HepG2 (cell line): ENCODE results near the gene OCSTAMP. TPM values are rescaled to one million over a fixed set of nuclear protein-coding genes. Genes with fewer than 3 reads are reported as not detected.
A peak's percentile ranks its signal among the peaks of the same experiment; 100 is the strongest.

Source experiments
- CCAR2 ChIP-seq: fragments of 200-400 bp; formaldehyde crosslinking; optimal IDR thresholded peaks from 2 replicates; pipeline ENCODE3; 2018; ENCODE audit warnings: low read depth, mild to moderate bottlenecking, low read length, moderate library complexity
- MAFG ChIP-seq: sonication (generic); formaldehyde crosslinking; IDR thresholded peaks from 2 replicates; pipeline ENCODE4 v1.5.1; 2020; ENCODE audit warnings: mild to moderate bottlenecking, missing genetic modification reagents
- NFIC ChIP-seq: IDR thresholded peaks from 2 replicates; pipeline ENCODE4 v1.6.1; 2012; ENCODE audit warnings: mild to moderate bottlenecking, low read length, inconsistent platforms
- NR2C2 ChIP-seq: sonication (generic); formaldehyde crosslinking; IDR thresholded peaks from 2 replicates; pipeline ENCODE4 v1.4.0; 2020; ENCODE audit warnings: missing genetic modification reagents, mild to moderate bottlenecking, moderate library complexity, borderline replicate concordance
- SOX5 ChIP-seq: IDR thresholded peaks from 2 replicates; pipeline ENCODE4 v1.6.1; 2016; ENCODE audit warnings: borderline replicate concordance
- SOX6 ChIP-seq, 2 experiments: fragments of 450-650 bp in 1 of 2; sonication (generic) in 1 of 2; formaldehyde crosslinking in 1 of 2; IDR thresholded peaks; 2 replicates each; pipeline versions ENCODE4 v1.4.0 to v1.6.1; 2017 to 2020; ENCODE audit warnings: antibody characterized with exemption in 1 of 2, mild to moderate bottlenecking in 1 of 2, missing genetic modification reagents in 1 of 2
- TBP ChIP-seq: sonication (generic); formaldehyde crosslinking; IDR thresholded peaks from 2 replicates; pipeline ENCODE4 v1.5.0; 2020; ENCODE audit warnings: missing genetic modification reagents
- YEATS2 ChIP-seq: sonication (generic); formaldehyde crosslinking; IDR thresholded peaks from 2 replicates; pipeline ENCODE4 v1.4.0; 2020; ENCODE audit warnings: missing genetic modification reagents, borderline replicate concordance
- ZNF543 ChIP-seq: sonication (generic); formaldehyde crosslinking; IDR thresholded peaks from 2 replicates; pipeline ENCODE4 v1.4.0; 2020; ENCODE audit warnings: mild to moderate bottlenecking, missing genetic modification reagents
- ZNF614 ChIP-seq: IDR thresholded peaks from 2 replicates; pipeline ENCODE4 v1.6.1; 2018; ENCODE audit warnings: missing biosample characterization, missing genetic modification reagents, inconsistent platforms, borderline replicate concordance
- ZNF891 ChIP-seq: sonication (generic); formaldehyde crosslinking; IDR thresholded peaks from 2 replicates; pipeline ENCODE4 v1.5.0; 2020; ENCODE audit warnings: mild to moderate bottlenecking, missing genetic modification reagents
- polyA plus RNA-seq, 8 experiments: library from polyadenylated mRNA; depleted of rRNA in 3 of 8; stranded (reverse) in 7 of 8; unstranded in 1 of 8; fragments of >200 nt; fragmentation: Illumina TruSeq in 4 of 8; extraction: Trizol in 4 of 8; gene quantifications; 2 replicates each; pipeline versions ENCODE4 v1.2.1 to v1.2.3, GENCODE V29; 2011 to 2016; ENCODE audit warnings: low read depth in 4 of 8, missing spikeins in 1 of 8, mixed read lengths in 1 of 8; ENCODE audit not compliant: insufficient read depth in 1 of 8
- total RNA-seq, 5 experiments: library from RNA; depleted of rRNA; stranded (reverse); fragments of >200 nt; fragmentation: Illumina TruSeq; extraction: Trizol; gene quantifications; 2 replicates each; pipeline ENCODE4 v1.2.3, GENCODE V29; 2016; ENCODE audit warnings: low read depth in 1 of 5
- TF ChIP-seq, protein P1 (sequence below): sonication (generic); formaldehyde crosslinking; IDR thresholded peaks from 2 replicates; pipeline ENCODE4 v1.4.0; 2020; ENCODE audit warnings: missing genetic modification reagents
- TF ChIP-seq, protein P2 (sequence below), 2 experiments: sonication (generic) in 1 of 2; formaldehyde crosslinking in 1 of 2; IDR thresholded peaks; 2 replicates each; pipeline versions ENCODE4 v1.6.1 to v1.9.0; 2014 to 2022; ENCODE audit warnings: antibody characterized with exemption in 1 of 2, borderline replicate concordance in 1 of 2, inconsistent platforms in 1 of 2, low read depth in 1 of 2, missing genetic modification reagents in 1 of 2
- TF ChIP-seq, protein P3 (sequence below): IDR thresholded peaks from 2 replicates; pipeline ENCODE4 v1.6.1; 2016

Gene OCSTAMP
- total and polyA plus RNA-seq, 2 of the 13 experiments (the other 11 are each of a cell fraction or from before 2014, with no cell fraction given) = not detected

DNA sequence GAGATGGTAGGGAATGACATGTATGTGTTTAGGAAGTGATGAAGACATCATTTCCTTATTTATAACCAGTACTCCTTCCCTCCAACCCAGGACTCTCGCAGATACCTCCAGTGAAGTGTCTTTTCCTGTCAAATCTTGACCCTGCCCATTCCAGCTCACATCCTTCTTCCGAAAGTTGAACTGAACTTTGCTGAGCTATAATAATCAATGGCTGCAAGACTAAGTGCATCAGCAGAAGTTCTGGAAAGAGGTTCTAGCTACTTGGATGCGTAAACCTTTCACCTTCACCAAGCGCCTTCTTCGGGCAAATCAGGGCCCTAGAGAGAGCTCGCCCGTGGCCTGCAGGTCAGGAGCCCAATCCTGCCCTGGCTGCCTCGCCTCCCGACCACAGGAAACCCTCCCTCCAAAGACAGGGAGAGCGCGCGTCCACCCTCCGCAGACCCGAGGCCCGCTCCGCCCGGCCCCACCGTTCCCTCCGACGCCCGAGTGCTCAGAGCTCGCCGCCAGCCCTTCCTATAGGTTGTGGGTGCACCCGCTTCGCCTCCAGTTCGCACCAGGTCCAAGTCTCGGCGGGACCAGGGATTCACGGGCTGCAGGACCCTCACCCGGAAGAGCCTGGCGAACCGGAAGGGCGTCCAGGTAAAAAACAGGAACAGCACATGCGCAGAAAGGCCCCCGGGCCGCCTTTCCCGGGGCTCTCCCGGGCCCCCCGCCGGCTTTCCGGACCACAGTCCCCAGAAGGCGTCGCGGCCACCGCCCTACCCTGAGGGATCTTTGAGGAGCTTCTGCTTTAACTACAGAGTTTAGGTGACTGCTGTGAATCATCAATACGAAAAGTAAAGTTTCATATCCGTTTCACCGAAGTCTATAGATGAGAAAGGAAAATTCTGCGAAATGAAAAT lies 37.3 kb downstream of the OCSTAMP start, which contains the start of gene ZNF334 (continued):
- TF ChIP-seq SOX5 (CRISPR knock-in tag) = no peak
- TF ChIP-seq ZNF891 (CRISPR knock-in tag) = 0 out of 2 replicates have a peak, but pooled peaks have one; percentile 62
- no peak for TF ChIP-seq SOX6 (IDR thresholded peaks at IDR 0.05)
- no peak for TF ChIP-seq SOX6 (CRISPR knock-in tag; IDR thresholded peaks at IDR 0.05)
- TF ChIP-seq ZNF543 (CRISPR knock-in tag) = no peak
- TF ChIP-seq, protein P1, sequence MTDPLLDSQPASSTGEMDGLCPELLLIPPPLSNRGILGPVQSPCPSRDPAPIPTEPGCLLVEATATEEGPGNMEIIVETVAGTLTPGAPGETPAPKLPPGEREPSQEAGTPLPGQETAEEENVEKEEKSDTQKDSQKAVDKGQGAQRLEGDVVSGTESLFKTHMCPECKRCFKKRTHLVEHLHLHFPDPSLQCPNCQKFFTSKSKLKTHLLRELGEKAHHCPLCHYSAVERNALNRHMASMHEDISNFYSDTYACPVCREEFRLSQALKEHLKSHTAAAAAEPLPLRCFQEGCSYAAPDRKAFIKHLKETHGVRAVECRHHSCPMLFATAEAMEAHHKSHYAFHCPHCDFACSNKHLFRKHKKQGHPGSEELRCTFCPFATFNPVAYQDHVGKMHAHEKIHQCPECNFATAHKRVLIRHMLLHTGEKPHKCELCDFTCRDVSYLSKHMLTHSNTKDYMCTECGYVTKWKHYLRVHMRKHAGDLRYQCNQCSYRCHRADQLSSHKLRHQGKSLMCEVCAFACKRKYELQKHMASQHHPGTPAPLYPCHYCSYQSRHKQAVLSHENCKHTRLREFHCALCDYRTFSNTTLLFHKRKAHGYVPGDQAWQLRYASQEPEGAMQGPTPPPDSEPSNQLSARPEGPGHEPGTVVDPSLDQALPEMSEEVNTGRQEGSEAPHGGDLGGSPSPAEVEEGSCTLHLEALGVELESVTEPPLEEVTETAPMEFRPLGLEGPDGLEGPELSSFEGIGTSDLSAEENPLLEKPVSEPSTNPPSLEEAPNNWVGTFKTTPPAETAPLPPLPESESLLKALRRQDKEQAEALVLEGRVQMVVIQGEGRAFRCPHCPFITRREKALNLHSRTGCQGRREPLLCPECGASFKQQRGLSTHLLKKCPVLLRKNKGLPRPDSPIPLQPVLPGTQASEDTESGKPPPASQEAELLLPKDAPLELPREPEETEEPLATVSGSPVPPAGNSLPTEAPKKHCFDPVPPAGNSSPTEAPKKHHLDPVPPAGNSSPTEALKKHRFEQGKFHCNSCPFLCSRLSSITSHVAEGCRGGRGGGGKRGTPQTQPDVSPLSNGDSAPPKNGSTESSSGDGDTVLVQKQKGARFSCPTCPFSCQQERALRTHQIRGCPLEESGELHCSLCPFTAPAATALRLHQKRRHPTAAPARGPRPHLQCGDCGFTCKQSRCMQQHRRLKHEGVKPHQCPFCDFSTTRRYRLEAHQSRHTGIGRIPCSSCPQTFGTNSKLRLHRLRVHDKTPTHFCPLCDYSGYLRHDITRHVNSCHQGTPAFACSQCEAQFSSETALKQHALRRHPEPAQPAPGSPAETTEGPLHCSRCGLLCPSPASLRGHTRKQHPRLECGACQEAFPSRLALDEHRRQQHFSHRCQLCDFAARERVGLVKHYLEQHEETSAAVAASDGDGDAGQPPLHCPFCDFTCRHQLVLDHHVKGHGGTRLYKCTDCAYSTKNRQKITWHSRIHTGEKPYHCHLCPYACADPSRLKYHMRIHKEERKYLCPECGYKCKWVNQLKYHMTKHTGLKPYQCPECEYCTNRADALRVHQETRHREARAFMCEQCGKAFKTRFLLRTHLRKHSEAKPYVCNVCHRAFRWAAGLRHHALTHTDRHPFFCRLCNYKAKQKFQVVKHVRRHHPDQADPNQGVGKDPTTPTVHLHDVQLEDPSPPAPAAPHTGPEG = no peak
- TF ChIP-seq MAFG (CRISPR knock-in tag) = peak; percentile 44
- TF ChIP-seq NFIC = no peak
- 0 out of 2 replicates have a peak, but pooled peaks have one; percentile 84 for TF ChIP-seq TBP (CRISPR knock-in tag)
- TF ChIP-seq YEATS2 (CRISPR knock-in tag) = peak; percentile 72; the same call in 1 of the 2 replicates
- no peak for TF ChIP-seq CCAR2
- 0 out of 2 replicates have a peak, but pooled peaks have one; percentile 18 for TF ChIP-seq ZNF614 (CRISPR knock-in tag)
- TF ChIP-seq, protein P2, sequence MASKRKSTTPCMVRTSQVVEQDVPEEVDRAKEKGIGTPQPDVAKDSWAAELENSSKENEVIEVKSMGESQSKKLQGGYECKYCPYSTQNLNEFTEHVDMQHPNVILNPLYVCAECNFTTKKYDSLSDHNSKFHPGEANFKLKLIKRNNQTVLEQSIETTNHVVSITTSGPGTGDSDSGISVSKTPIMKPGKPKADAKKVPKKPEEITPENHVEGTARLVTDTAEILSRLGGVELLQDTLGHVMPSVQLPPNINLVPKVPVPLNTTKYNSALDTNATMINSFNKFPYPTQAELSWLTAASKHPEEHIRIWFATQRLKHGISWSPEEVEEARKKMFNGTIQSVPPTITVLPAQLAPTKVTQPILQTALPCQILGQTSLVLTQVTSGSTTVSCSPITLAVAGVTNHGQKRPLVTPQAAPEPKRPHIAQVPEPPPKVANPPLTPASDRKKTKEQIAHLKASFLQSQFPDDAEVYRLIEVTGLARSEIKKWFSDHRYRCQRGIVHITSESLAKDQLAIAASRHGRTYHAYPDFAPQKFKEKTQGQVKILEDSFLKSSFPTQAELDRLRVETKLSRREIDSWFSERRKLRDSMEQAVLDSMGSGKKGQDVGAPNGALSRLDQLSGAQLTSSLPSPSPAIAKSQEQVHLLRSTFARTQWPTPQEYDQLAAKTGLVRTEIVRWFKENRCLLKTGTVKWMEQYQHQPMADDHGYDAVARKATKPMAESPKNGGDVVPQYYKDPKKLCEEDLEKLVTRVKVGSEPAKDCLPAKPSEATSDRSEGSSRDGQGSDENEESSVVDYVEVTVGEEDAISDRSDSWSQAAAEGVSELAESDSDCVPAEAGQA (IDR thresholded peaks at IDR 0.05; ENCODE audit: low read depth) = no peak
- TF ChIP-seq, protein P2 (CRISPR knock-in tag; IDR thresholded peaks at IDR 0.05; ENCODE audit: borderline replicate concordance) = no peak
- TF ChIP-seq NR2C2 (CRISPR knock-in tag) = peak; percentile 97
- TF ChIP-seq, protein P3, sequence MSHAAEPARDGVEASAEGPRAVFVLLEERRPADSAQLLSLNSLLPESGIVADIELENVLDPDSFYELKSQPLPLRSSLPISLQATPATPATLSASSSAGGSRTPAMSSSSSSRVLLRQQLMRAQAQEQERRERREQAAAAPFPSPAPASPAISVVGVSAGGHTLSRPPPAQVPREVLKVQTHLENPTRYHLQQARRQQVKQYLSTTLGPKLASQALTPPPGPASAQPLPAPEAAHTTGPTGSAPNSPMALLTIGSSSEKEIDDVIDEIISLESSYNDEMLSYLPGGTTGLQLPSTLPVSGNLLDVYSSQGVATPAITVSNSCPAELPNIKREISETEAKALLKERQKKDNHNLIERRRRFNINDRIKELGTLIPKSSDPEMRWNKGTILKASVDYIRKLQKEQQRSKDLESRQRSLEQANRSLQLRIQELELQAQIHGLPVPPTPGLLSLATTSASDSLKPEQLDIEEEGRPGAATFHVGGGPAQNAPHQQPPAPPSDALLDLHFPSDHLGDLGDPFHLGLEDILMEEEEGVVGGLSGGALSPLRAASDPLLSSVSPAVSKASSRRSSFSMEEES (CRISPR knock-in tag) = no peak
